Stimulated activated CD8-positive, alpha-beta memory T cell treated with anti-CD3 and anti-CD28 coated beads, Interleukin-15, amount 100 ng/mL, for 4 hours (primary cell): ENCODE results near the gene MPRIP.
"Not testable (repeated sequence)": the region's sequence is repeated elsewhere in the genome, so short reads cannot be mapped to it uniquely, and the experiment has no call there.

Source experiments
- DNase-seq, 2 donors: peaks; one replicate each; pipeline ENCODE4 v3.0.0-alpha.2; 2020; ENCODE audit warnings: low read depth in 2 of 2

Gene MPRIP, protein sequence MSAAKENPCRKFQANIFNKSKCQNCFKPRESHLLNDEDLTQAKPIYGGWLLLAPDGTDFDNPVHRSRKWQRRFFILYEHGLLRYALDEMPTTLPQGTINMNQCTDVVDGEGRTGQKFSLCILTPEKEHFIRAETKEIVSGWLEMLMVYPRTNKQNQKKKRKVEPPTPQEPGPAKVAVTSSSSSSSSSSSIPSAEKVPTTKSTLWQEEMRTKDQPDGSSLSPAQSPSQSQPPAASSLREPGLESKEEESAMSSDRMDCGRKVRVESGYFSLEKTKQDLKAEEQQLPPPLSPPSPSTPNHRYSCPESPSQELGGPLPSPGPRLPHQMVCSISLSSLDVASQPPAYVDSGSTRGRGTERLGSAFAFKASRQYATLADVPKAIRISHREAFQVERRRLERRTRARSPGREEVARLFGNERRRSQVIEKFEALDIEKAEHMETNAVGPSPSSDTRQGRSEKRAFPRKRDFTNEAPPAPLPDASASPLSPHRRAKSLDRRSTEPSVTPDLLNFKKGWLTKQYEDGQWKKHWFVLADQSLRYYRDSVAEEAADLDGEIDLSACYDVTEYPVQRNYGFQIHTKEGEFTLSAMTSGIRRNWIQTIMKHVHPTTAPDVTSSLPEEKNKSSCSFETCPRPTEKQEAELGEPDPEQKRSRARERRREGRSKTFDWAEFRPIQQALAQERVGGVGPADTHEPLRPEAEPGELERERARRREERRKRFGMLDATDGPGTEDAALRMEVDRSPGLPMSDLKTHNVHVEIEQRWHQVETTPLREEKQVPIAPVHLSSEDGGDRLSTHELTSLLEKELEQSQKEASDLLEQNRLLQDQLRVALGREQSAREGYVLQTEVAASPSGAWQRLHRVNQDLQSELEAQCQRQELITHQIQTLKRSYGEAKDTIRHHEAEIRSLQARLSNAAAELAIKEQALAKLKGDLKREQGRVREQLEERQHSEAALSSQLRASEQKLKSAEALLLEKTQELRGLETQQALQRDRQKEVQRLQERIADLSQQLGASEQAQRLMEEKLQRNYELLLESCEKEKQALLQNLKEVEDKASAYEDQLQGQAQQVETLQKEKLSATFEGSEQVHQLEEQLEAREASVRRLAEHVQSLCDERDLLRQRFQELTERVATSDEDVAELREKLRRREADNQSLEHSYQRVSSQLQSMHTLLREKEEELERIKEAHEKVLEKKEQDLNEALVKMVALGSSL (N-terminal part only)

DNA sequence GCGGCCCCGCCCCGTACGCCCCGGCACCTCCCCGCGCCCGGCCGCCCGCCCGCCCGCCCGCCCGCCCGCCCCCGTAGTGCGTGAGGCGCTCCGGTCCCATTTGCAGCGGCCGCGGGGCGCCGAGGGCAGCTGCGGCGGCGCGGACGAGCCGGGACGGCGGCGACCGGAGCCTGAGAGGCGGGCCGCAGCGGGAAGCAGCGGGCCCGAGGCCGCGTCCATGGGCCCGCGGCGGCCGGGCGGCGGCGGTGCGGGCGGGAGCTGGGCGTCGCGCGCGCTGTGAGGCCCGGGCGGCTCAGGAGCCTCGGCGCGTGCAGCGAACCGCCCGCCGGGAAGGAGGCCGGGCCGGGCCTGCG, at the start of gene MPRIP:
Gene MPRIP (plus strand): TSS at position 74 of the 353 bp plus-strand sequence. CDS start 392 bp downstream, outside the sequence.
- no peak for DNase-seq

- no peak for DNase-seq
Observed at GRCh38 chr17:16994631-16995030, 47.6 kb upstream of the MPRIP start.

- no peak for DNase-seq
Observed at GRCh38 chr17:16995930-16996329, 46.3 kb upstream of the MPRIP start.

GRCh38 chr17:16996726-16997125, 45.5 kb upstream of the MPRIP start:
- not testable (repeated sequence) for DNase-seq

DNA sequence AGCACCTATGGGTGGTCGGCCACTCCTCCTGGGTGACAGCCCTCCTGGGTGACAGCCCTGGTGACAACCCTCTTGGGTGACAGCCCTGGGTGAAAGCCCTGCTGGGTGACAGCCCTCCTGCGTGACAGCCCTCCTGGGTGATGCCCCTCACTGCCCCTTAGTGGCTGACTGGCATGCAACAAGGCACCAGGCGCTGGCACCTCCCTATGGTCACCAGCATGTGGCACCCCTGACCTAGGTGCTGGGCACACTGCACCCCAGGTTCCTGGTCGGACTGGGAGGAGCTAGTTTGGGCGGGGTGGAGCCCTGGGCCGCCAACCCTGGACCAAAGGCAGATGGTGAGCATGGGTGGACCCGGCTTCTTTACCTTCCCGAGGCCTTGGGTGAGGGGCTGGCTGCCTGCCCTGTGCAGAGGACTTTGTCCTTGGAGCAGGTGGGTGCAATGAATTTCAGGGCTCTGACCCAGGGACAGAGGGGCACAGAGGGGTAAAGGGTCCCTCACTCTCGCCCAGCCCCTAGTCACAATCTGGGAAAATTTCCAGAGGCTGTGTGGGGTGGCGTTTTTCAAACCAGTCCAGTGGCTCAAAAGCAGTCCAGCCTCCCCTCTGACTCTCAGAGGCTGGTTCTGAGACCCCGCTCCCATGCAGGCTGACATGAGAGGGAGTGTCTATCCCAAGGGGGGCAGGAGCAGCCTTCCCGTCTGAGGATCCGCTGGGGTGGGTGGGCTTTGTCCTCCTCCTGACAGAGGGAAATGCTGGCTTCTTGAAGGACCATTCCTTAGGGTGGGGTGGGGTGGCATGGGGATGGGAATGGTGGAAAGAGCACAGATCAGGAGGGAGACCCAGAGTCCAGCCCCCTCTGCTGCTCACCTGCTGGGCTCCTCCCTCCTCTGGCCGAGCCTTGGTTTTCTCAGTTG, 44.5 kb upstream of the MPRIP start:
- DNase-seq = peak in 1 of 2 donors; percentile 45

GRCh38 chr17:16999931-17000625, 42.2 kb upstream of the MPRIP start:
- DNase-seq = no peak

- DNase-seq = no peak
Observed at GRCh38 chr17:17001076-17001777, 41.0 kb upstream of the MPRIP start.

DNA sequence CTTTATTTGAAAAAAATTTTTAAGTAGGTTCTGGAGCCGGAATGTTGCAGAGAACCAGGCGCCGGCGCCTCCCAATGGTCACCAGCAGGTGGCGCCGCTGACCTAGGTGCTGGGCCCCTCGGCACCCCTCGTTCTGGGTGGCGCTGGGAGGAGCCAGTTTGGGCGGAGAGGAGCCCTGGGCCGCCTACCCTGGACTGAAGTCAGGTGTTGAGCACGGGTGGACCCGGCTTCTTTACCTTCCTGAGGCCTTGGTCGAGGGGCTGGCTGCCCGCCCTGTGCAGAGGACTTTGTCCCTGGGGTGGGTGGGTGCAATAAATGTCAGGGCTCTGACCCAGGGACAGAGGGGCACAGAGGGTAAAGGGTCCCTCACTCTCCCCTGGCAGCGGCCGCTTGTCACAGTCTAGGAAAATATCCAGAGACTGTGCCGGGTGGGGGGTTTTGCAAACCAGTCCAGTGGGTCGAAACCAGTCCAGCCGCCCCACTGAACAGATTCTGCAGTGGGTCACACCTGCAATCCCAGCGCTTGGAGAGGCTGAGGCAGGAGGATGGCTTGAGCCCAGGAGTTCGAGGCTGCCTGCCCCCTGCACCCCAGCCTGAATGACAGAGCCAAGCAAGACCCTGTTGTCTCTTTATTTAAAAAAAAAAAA, 40.3 kb upstream of the MPRIP start:
- DNase-seq = peak; percentile 47 to 48

- DNase-seq = not testable (repeated sequence)
Observed at GRCh38 chr17:17002731-17003715, 39.2 kb upstream of the MPRIP start.

GRCh38 chr17:17004251-17004996, 37.8 kb upstream of the MPRIP start:
- no peak for DNase-seq

DNA sequence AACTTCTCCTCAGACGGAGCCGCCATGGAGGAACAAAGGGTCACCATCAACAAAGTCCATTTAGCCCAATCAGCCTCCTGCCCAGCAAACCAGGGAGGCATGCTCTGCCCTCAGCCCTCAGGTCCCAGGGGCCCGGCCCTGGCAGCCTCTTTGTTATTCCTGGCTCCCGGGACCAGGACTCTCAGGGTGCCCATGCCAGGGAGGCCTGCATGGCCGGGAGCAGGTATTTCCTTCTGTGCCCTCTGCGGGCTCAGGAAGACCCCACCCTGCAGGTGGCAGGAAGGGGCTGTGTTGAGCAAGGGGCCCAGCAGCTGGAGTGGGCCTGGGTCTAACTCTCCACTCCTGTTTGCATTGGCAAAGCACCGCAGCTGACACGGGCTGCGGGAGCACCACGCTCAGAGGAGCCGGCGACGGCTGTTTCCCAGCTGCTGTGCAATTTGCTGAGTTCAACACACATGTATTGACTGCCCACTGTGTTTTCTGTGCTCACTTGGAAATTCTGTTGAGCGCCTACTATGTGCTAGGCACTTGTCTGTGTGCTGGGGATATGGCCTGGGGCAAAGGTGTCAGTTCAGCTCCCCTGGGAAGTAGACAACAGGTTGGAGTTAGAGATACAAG, 37.2 kb upstream of the MPRIP start:
- not testable (repeated sequence) for DNase-seq

DNA sequence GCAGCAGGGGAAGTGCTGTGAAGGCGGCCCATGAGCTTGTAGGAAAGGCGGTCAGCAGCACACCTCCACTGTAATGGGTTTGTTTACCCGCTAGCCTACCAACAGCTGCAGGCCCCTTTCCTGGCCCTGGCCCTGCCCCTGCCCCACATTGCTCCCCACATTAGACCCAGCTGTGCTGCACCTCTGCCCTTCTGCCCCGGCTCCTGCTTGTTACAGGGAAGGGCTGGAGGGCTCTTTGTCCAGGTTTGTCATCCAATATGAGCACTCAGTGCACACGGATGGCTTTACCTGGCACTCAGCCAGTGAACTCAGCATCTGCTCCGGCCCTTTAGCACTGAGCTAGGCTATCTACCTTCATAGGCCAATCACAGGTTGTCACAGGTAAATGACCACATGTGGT, 34.4 kb upstream of the MPRIP start:
- not testable (repeated sequence) for DNase-seq

- not testable (repeated sequence) for DNase-seq
Observed at GRCh38 chr17:17008621-17009397, 33.4 kb upstream of the MPRIP start.

- not testable (repeated sequence) for DNase-seq
Observed at GRCh38 chr17:17009972-17010371, 32.3 kb upstream of the MPRIP start.

GRCh38 chr17:17010545-17011034, 31.7 kb upstream of the MPRIP start:
- not testable (repeated sequence) for DNase-seq
